Measurements from ENCODE around the gene PCGF1. TPM values are rescaled to one million over a fixed set of nuclear protein-coding genes. Genes with fewer than 3 reads are reported as not detected.

Gene PCGF1
- total and polyA plus RNA-seq, 9 of the 15 experiments (the other 6 are each of a cell fraction or from before 2014, with no cell fraction given), result 20.3 to 45.7 (median 29.3) TPM

- no peaks in the 10 kb centered on the region for H3K27me3 ChIP-seq (ENCODE audit: control insufficient read depth in 2 of 2, insufficient read depth in 2 of 2, low read length in 2 of 2)
- peak overlapping the region; percentile 88 to 95; a peak in 3 of 4 replicates for H3K9ac ChIP-seq (ENCODE audit: insufficient read depth in 1 of 2, low read depth in 2 of 2, low read length in 2 of 2)
- DNase-seq (ENCODE audit: extremely low read depth in 1 of 4, low spot score in 3 of 4), result peak in 1 of 4 experiments; percentile 7
- intact Hi-C loops (cut with micrococcal nuclease) (loop anchor here (5.0 kb wide), 1 partner anchor 76 kb away; no protein-coding TSS in a partner anchor), in situ Hi-C loops (cut with MboI) (no loop called here)
- peak overlapping the region; percentile 99 for H3K4me2 ChIP-seq (ENCODE audit: insufficient read depth, low read length)
- no peak; the same call in 2 of the 3 replicates for ATAC-seq
- POLR2A ChIA-PET, result interaction anchor here (0.6 to 4.0 kb wide), 7 partner anchors 9 to 111 kb away, joined by 3 to 28 read pairs (median 5); partner anchors contain the start of genes AUP1, CCDC142, HTRA2 and TTC31
- H4K20me1 ChIP-seq (replicated peaks; ENCODE audit: control insufficient read depth, insufficient read depth, low read length), result no peaks in the 10 kb centered on the region
- H3K79me2 ChIP-seq (ENCODE audit: control insufficient read depth, insufficient read depth, low read length), result peaks cover 13% of the 10 kb centered on the region; the same call in 2 of the 3 replicates
- peak overlapping the region; percentile 95 for H3K27ac ChIP-seq (ENCODE audit: extremely low read depth, low read depth, low read length)
- H2AFZ ChIP-seq (ENCODE audit: low read depth, low read length), result peak overlapping the region; percentile 97
- FAIRE-seq, result no peak
- no peaks in the 10 kb centered on the region for H3K9me3 ChIP-seq (replicated peaks; ENCODE audit: control insufficient read depth, insufficient read depth, low read depth, low read length)
- peak overlapping the region; percentile 83 for H3K4me3 ChIP-seq
- H3K4me1 ChIP-seq (replicated peaks in 1 of 2; ENCODE audit: control insufficient read depth in 2 of 2, insufficient read depth in 2 of 2, low read length in 2 of 2), result peaks cover 11 to 16% of the 10 kb centered on the region in 2 experiments; a peak in 3 of 5 replicates
- H3K36me3 ChIP-seq (ENCODE audit: control insufficient read depth, insufficient read depth, low read length), result peaks cover 24% of the 10 kb centered on the region; the same call in 2 of the 3 replicates
- CTCF ChIA-PET (ENCODE audit: low intra/inter-chr PET ratio), result interaction anchor here (0.7 kb wide), 1 partner anchor 1888 kb away, joined by 3 read pairs; no protein-coding TSS in a partner anchor
- peak; percentile 46 to 68 for TF ChIP-seq FOXK2 (conservative IDR thresholded peaks at IDR 0.05 in 1 of 2, IDR thresholded peaks at IDR 0.05 in 1 of 2; ENCODE audit: low read depth in 2 of 2)
- no peak for TF ChIP-seq NCOA6 (IDR thresholded peaks at IDR 0.05)
- 0 out of 2 replicates have a peak, but pooled peaks have one; percentile 73 for TF ChIP-seq GABPA (tag; conservative IDR thresholded peaks at IDR 0.05; ENCODE audit: low read depth)
- no peak for TF ChIP-seq TBL1XR1 (IDR thresholded peaks at IDR 0.05; ENCODE audit: low read length in 2 of 2)
- TF ChIP-seq NR2C2 (CRISPR knock-in tag; IDR thresholded peaks at IDR 0.05), result no peak
- peak; percentile 97; the same call in 1 of the 2 replicates for TF ChIP-seq NR2C2 (tag; IDR thresholded peaks at IDR 0.05)
- peak; percentile 58 for TF ChIP-seq GTF2E2 (tag; IDR thresholded peaks at IDR 0.05)
- 0 out of 2 replicates have a peak, but pooled peaks have one; percentile 20 for TF ChIP-seq ZNF197 (CRISPR knock-in tag; IDR thresholded peaks at IDR 0.05; ENCODE audit: low read depth)
- BruUV-seq (replicated peaks), result TSS peak; percentile 93
- under 1% methylated on average over 7 of the region's 7 CpGs for WGBS (ENCODE audit: insufficient coverage, low coverage, missing lambda C conversion rate)
- H3K9me1 ChIP-seq (ENCODE audit: control insufficient read depth, insufficient read depth, low read length), result peaks cover 4% of the 10 kb centered on the region
These were observed 34.6 kb downstream of the PCGF1 start for GRCh38 chr2:74472945-74473258.

Data from K562 (cell line).